ENCODE measurements around the gene ESF1. TPM values are rescaled to one million over a fixed set of nuclear protein-coding genes. Genes with fewer than 3 reads are reported as not detected.

ESF1 gene
- total RNA-seq (1 to 10 TPM; 4.9 to 6.5 TPM), polyA plus RNA-seq (1 to 10 TPM; 3.5 to 7.3 TPM)

DNA sequence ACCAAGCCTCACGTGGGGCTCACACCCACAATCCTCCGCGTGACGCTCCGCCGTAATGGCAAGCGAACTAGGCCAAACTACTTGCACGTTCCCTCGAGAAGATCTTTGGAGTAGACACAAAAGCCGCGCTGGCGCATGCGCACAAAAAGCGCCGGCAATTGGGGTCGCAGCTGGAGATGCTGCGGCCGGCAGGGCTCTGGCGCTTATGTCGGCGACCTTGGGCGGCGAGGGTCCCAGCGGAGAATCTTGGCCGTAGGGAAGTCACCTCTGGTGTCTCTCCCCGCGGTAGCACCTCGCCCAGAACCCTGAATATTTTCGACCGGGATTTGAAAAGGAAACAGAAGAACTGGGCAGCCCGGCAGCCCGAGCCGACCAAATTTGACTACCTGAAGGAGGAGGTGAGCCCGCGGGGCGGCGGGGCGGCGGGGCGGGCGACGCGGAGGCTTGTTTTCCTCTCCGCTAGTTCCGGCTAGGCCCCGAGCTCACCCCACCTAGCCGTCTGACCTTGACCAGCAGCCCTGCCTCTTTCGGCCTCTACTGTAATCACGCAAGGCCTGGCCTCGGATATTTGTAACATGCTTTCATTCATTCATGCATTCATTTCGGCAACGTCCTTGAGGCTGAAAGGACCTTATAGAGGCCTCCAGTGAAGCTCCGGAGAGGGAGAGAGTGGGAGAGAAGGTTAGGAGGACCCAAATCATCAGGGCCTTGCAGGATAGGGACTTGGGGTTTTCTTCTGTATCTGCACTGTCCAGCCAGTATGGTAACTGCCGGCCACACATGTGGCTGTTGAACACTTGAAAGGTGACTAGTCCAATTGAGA lies at the start of gene ESF1, which contains the start of gene NDUFAF5:
Gene ESF1 (minus strand): TSS at position 27 of the 823 bp plus-strand sequence. CDS start 1,779 bp downstream, outside the sequence.
Gene NDUFAF5 (plus strand): TSS at position 136 of the 823 bp plus-strand sequence. CDS start 41 bp downstream, at position 177.
- Histone ChIP-seq H3K4me3 (ENCODE audit: low read depth in 1 of 3, low read length in 3 of 3) (peak within 1 kb of the TSS; percentile 67 to 98 (median 84)), H3K9ac (ENCODE audit: low read depth in 1 of 2, low read length in 2 of 2) (peak within 1 kb of the TSS; percentile 76 to 89), H3K9me3 (ENCODE audit: control insufficient read depth in 4 of 4, low read length in 3 of 4) (no peaks in the 10 kb centered on the region), H3K36me3 (ENCODE audit: control insufficient read depth in 4 of 4, insufficient read depth in 3 of 4, low read depth in 1 of 4, low read length in 3 of 4) (peaks cover 3 to 14% (median 7%) of the 10 kb centered on the region in 4 donors), H3K27me3 (ENCODE audit: control insufficient read depth in 4 of 4, insufficient read depth in 4 of 4, low read length in 3 of 4) (no peaks in the 10 kb centered on the region), H3K4me1 (ENCODE audit: control insufficient read depth in 4 of 4, insufficient read depth in 4 of 4, low read length in 3 of 4) (peaks cover 3 to 36% (median 20%) of the 10 kb centered on the region in 4 donors), H3K27ac (ENCODE audit: low read depth in 1 of 2, low read length in 2 of 2) (peak within 1 kb of the TSS; percentile 92 to 97)
- DNase-seq (ENCODE audit: low spot score) = peak; percentile 93
- peak; percentile 32 to 51 for TF ChIP-seq HNF4A (conservative IDR thresholded peaks at IDR 0.05)
- no peak for TF ChIP-seq TAF1 (conservative IDR thresholded peaks at IDR 0.05)
- peak; percentile 13 to 60 for TF ChIP-seq RXRA (IDR thresholded peaks at IDR 0.05)
- peak in 1 of 2 donors; percentile 25 for TF ChIP-seq JUND (IDR thresholded peaks at IDR 0.05)
- no peak for TF ChIP-seq NR2F2 (IDR thresholded peaks at IDR 0.05)
- TF ChIP-seq SP1 (IDR thresholded peaks at IDR 0.05) = peak; percentile 35
- TF ChIP-seq ATF3 (IDR thresholded peaks at IDR 0.05) = no peak
- no peak for TF ChIP-seq CTCF (IDR thresholded peaks at IDR 0.05; ENCODE audit: low read depth, low read length, missing input control)
- peak; percentile 45 for TF ChIP-seq FOXA1 (IDR thresholded peaks at IDR 0.05)
- TF ChIP-seq YY1 (IDR thresholded peaks at IDR 0.05) = peak; percentile 93
- peak; percentile 98 for TF ChIP-seq ZBTB33 (IDR thresholded peaks at IDR 0.05)
- peak in 1 of 2 donors; percentile 59 for TF ChIP-seq GABPA (IDR thresholded peaks at IDR 0.05 in 1 of 2, conservative IDR thresholded peaks at IDR 0.05 in 1 of 2)
- TF ChIP-seq, protein P1, sequence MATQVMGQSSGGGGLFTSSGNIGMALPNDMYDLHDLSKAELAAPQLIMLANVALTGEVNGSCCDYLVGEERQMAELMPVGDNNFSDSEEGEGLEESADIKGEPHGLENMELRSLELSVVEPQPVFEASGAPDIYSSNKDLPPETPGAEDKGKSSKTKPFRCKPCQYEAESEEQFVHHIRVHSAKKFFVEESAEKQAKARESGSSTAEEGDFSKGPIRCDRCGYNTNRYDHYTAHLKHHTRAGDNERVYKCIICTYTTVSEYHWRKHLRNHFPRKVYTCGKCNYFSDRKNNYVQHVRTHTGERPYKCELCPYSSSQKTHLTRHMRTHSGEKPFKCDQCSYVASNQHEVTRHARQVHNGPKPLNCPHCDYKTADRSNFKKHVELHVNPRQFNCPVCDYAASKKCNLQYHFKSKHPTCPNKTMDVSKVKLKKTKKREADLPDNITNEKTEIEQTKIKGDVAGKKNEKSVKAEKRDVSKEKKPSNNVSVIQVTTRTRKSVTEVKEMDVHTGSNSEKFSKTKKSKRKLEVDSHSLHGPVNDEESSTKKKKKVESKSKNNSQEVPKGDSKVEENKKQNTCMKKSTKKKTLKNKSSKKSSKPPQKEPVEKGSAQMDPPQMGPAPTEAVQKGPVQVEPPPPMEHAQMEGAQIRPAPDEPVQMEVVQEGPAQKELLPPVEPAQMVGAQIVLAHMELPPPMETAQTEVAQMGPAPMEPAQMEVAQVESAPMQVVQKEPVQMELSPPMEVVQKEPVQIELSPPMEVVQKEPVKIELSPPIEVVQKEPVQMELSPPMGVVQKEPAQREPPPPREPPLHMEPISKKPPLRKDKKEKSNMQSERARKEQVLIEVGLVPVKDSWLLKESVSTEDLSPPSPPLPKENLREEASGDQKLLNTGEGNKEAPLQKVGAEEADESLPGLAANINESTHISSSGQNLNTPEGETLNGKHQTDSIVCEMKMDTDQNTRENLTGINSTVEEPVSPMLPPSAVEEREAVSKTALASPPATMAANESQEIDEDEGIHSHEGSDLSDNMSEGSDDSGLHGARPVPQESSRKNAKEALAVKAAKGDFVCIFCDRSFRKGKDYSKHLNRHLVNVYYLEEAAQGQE (IDR thresholded peaks at IDR 0.05) = peak; percentile 72
- TF ChIP-seq FOXA2 (IDR thresholded peaks at IDR 0.05) = peak; percentile 39
- TF ChIP-seq RAD21 (IDR thresholded peaks at IDR 0.05) = peak; percentile 38 to 40
- peak; percentile 100 for TF ChIP-seq MAX (IDR thresholded peaks at IDR 0.05)
- TF ChIP-seq EGR1 (IDR thresholded peaks at IDR 0.05; ENCODE audit: low read depth in 2 of 2) = peak in 1 of 2 donors; percentile 79
- TF ChIP-seq HNF4G (IDR thresholded peaks at IDR 0.05) = no peak
- under 1% methylated on average over 54 of the region's 54 CpGs for WGBS

All from liver (tissue), 9 donors.